B cell (primary cell): Measurements from ENCODE around the gene SLC24A4. TPM values are rescaled to one million over a fixed set of nuclear protein-coding genes. Genes with fewer than 3 reads are reported as not detected.

Experiments used
- ATAC-seq: fragments of 200-7000 bp; cut with Tn5 transposase; one replicate; pipeline ENCODE4 v1.10.0; 2021; ENCODE audit warnings: low read depth, mild to moderate bottlenecking, moderate number of reproducible peaks, moderate library complexity
- CTCF ChIA-PET: fragments of 350-600 bp; sonication (Branson Sonifier 250); formaldehyde crosslinking; loops from one replicate; lab custom pipeline; 2021; ENCODE audit warnings: antibody characterized with exemption, inconsistent platforms; lab: Charles Lee
- POLR2A ChIA-PET: fragments of 350-600 bp; sonication (Branson Sonifier 250); formaldehyde crosslinking; loops from one replicate; lab custom pipeline; 2021; ENCODE audit warnings: antibody characterized with exemption; lab: Charles Lee
- DNase-seq: peaks from one replicate; pipeline ENCODE4 v3.0.0; 2013
- H2AFZ ChIP-seq: 2 replicates; pipeline ENCODE4 v1.6.1; 2012; ENCODE audit warnings: mild to moderate bottlenecking, low read depth, low read length; ENCODE audit not compliant: insufficient read depth, poor library complexity, severe bottlenecking
- H3K27ac ChIP-seq, 2 donors: 1 replicate in 1 of 2; 2 replicates in 1 of 2; pipeline ENCODE4 v1.5.1; 2012 to 2013; ENCODE audit warnings: low read length in 2 of 2, mild to moderate bottlenecking in 2 of 2, moderate library complexity in 1 of 2
- H3K27me3 ChIP-seq, 4 experiments: fragments of 200-600 bp in 1 of 4; sonication (generic) in 1 of 4; replicated peaks in 1 of 4; 1 replicate in 2 of 4; 2 replicates in 2 of 4; pipeline versions ENCODE4 v1.6.1 to v1.7.0; 2013 to 2016; ENCODE audit warnings: low read length in 3 of 4, mild to moderate bottlenecking in 2 of 4, mixed read lengths in 1 of 4, moderate library complexity in 1 of 4; ENCODE audit not compliant: insufficient read depth in 4 of 4, control insufficient read depth in 3 of 4; ENCODE audit errors: control extremely low read depth in 1 of 4
- H3K36me3 ChIP-seq, 2 experiments: replicated peaks in 1 of 2; 1 replicate in 1 of 2; 2 replicates in 1 of 2; pipeline versions ENCODE4 v1.6.1 to v1.7.1; 2013; ENCODE audit warnings: low read length in 1 of 2; ENCODE audit not compliant: insufficient read depth in 2 of 2, control insufficient read depth in 1 of 2; ENCODE audit errors: control extremely low read depth in 1 of 2, extremely low read depth in 1 of 2
- H3K4me1 ChIP-seq, 2 donors: fragments of 200-600 bp in 1 of 2; sonication (generic) in 1 of 2; 1 replicate in 1 of 2; 2 replicates in 1 of 2; pipeline versions ENCODE4 v1.5.1 to v1.6.1; 2013 to 2017; ENCODE audit warnings: low read length in 2 of 2; ENCODE audit not compliant: control insufficient read depth in 2 of 2, insufficient read depth in 2 of 2
- H3K4me2 ChIP-seq: replicated peaks from 2 replicates; pipeline ENCODE3; 2012; ENCODE audit warnings: mild to moderate bottlenecking, low read depth, low read length; ENCODE audit not compliant: poor library complexity, severe bottlenecking
- H3K4me3 ChIP-seq, 5 experiments: fragments of 200-600 bp in 1 of 5; sonication (generic) in 1 of 5; 1 replicate in 3 of 5; 2 replicates in 2 of 5; pipeline versions ENCODE4 v1.5.1 to v1.7.0; 2011 to 2016; ENCODE audit warnings: low read length in 4 of 5, mild to moderate bottlenecking in 4 of 5, low read depth in 2 of 5, control low read depth in 1 of 5, moderate library complexity in 1 of 5; ENCODE audit not compliant: insufficient read depth in 1 of 5; ENCODE audit errors: control extremely low read depth in 1 of 5, extremely low read depth in 1 of 5
- H3K79me2 ChIP-seq: fragments of 200-600 bp; sonication (generic); one replicate; pipeline ENCODE4 v1.6.0; 2016; ENCODE audit warnings: low read length; ENCODE audit not compliant: control insufficient read depth, insufficient read depth
- H3K9ac ChIP-seq: fragments of 200-600 bp; sonication (generic); 2 replicates; pipeline ENCODE4 v1.6.1; 2017; ENCODE audit warnings: mild to moderate bottlenecking, low read length, moderate library complexity
- H3K9me3 ChIP-seq, 3 donors: one replicate each; pipeline versions ENCODE4 v1.6.1 to v1.7.1; 2013; ENCODE audit warnings: low read length in 2 of 3; ENCODE audit not compliant: control insufficient read depth in 2 of 3, insufficient read depth in 1 of 3; ENCODE audit errors: control extremely low read depth in 1 of 3
- H4K20me1 ChIP-seq: 2 replicates; pipeline ENCODE4 v1.6.0; 2012; ENCODE audit warnings: mild to moderate bottlenecking, low read length; ENCODE audit not compliant: insufficient read depth, control insufficient read depth, poor library complexity, severe bottlenecking
- H3K27ac Mint-ChIP-seq: one replicate; pipeline ENCODE4 v1.8.0; 2021; ENCODE audit warnings: mixed read lengths
- H3K27me3 Mint-ChIP-seq: one replicate; pipeline ENCODE4 v1.8.0; 2021; ENCODE audit warnings: mixed read lengths
- H3K4me1 Mint-ChIP-seq: one replicate; pipeline ENCODE4 v1.8.0; 2021; ENCODE audit warnings: mixed read lengths
- H3K4me3 Mint-ChIP-seq: one replicate; pipeline ENCODE4 v1.8.0; 2021; ENCODE audit warnings: mixed read lengths
- H3K9me3 Mint-ChIP-seq: one replicate; pipeline ENCODE4 v1.8.0; 2022; ENCODE audit warnings: mixed read lengths; ENCODE audit not compliant: insufficient read depth
- CTCF ChIP-seq: fragments of 200-600 bp; IDR thresholded peaks from one replicate; pipeline ENCODE4 v1.8.0; 2022; ENCODE audit warnings: antibody characterized with exemption, mild to moderate bottlenecking
- EZH2 ChIP-seq: IDR thresholded peaks from 2 replicates; pipeline ENCODE4 v1.6.1; 2012; ENCODE audit warnings: borderline replicate concordance, low read depth, mild to moderate bottlenecking, moderate library complexity, low read length; ENCODE audit not compliant: insufficient read depth, poor library complexity, severe bottlenecking
- WGBS: methylation state at CpG from one replicate; pipeline ENCODE4 v1.1.5; 2013; ENCODE audit warnings: missing lambda C conversion rate; ENCODE audit not compliant: insufficient coverage; 5-methylcytosine and 5-hydroxymethylcytosine counted together
- intact Hi-C: fragments of 100-400 bp; cut with micrococcal nuclease; formaldehyde crosslinking; loops from one replicate; pipeline ENCODE4 v1.10.0; 2022
- polyA plus RNA-seq: library from polyadenylated mRNA; depleted of rRNA; stranded (reverse); fragments of >200 nt; gene quantifications from 2 replicates; pipeline ENCODE4 v1.2.3, GENCODE V29; 2012
- total RNA-seq, 2 donors: library from RNA; stranded (reverse); fragments of 120-200 nt in 1 of 2; gene quantifications; 1 replicate in 1 of 2; 2 replicates in 1 of 2; pipeline versions ENCODE4 v1.2.3 to v1.2.4, GENCODE V29; 2013 to 2022

Gene SLC24A4
- total and polyA plus RNA-seq, 2 donors (not counting 1 experiment from before 2014, with no cell fraction given): 0.19 TPM; not detected in 1

- CTCF ChIA-PET: no interaction called here
- Mint-ChIP-seq H3K27me3 (no peaks in the 10 kb centered on the region), H3K9me3 (no peaks in the 10 kb centered on the region), H3K4me1 (peaks cover 62% of the 10 kb centered on the region), H3K4me3 (peak overlapping the region; percentile 46), H3K27ac (peak overlapping the region; percentile 80)
- Histone ChIP-seq H3K36me3 (no peaks in the 10 kb centered on the region), H2AFZ (no peak overlapping the region), H3K9ac (no peak overlapping the region), H4K20me1 (no peaks in the 10 kb centered on the region), H3K4me2 (peak overlapping the region; percentile 77), H3K79me2 (peaks cover 7% of the 10 kb centered on the region), H3K27me3 (no peaks in the 10 kb centered on the region), H3K27ac (peak overlapping the region; percentile 59 to 70), H3K4me3 (peak overlapping the region in 4 of 5 experiments; percentile 5 to 53 (median 14)), H3K4me1 (peaks cover 37 to 55% of the 10 kb centered on the region in 2 donors), H3K9me3 (peaks cover 0 to 5% (median 0%) of the 10 kb centered on the region in 3 donors)
- intact Hi-C loops: loop anchor here (1.0 to 2.0 kb wide), 3 partner anchors 24 to 174 kb away; no protein-coding TSS in a partner anchor
- ATAC-seq (peak; percentile 77), DNase-seq (peak; percentile 84)
- WGBS: 0% methylated on average over 2 of the region's 4 CpGs
- TF ChIP-seq CTCF: no peak
- no peak for TF ChIP-seq EZH2
- POLR2A ChIA-PET: no interaction called here
These were observed 184.3 kb downstream of the SLC24A4 start for GRCh38 chr14:92507174-92507768.

GRCh38 chr14:92510972-92511371 is 188.0 kb downstream of the SLC24A4 start:
- WGBS: 90% methylated on average over 1 of the region's 2 CpGs
- Mint-ChIP-seq H3K9me3 (no peaks in the 10 kb centered on the region), H3K27ac (peak overlapping the region; percentile 11), H3K4me1 (peaks cover 59% of the 10 kb centered on the region), H3K27me3 (no peaks in the 10 kb centered on the region), H3K4me3 (no peak overlapping the region)
- no peaks in the 10 kb centered on the region for H3K36me3 ChIP-seq
- no peak overlapping the region for H3K27ac ChIP-seq
- TF ChIP-seq EZH2 (no peak), CTCF (no peak)
- H4K20me1 ChIP-seq: peaks cover 6% of the 10 kb centered on the region
- H3K9ac ChIP-seq: no peak overlapping the region
- H3K9me3 ChIP-seq: peaks cover 0 to 2% (median 0%) of the 10 kb centered on the region in 3 donors
- no peak for DNase-seq
- POLR2A ChIA-PET: interaction anchor here (0.7 to 1.2 kb wide), 2 partner anchors 16 to 141 kb away, joined by 5 read pairs; no protein-coding TSS in a partner anchor
- CTCF ChIA-PET: interaction anchor here (0.6 kb wide), 1 partner anchor 596 kb away, joined by 5 read pairs; no protein-coding TSS in a partner anchor
- H2AFZ ChIP-seq: no peak overlapping the region
- peaks cover 0 to 6% (median 0%) of the 10 kb centered on the region in 4 experiments for H3K27me3 ChIP-seq
- H3K4me3 ChIP-seq: no peak overlapping the region
- peaks cover 50 to 65% of the 10 kb centered on the region in 2 donors for H3K4me1 ChIP-seq
- peaks cover 34% of the 10 kb centered on the region for H3K79me2 ChIP-seq
- no peak overlapping the region for H3K4me2 ChIP-seq
- intact Hi-C loops: no loop called here
- no peak for ATAC-seq
